SK-N-SH treated with all-trans-retinoic acid at 6 μM for 48 hours (cell line): ENCODE results near the gene BTBD8.

Experiments used
- CREB5 ChIP-seq: fragments of 250-450 bp; sonication (Bioruptor Pico); IDR thresholded peaks from 2 replicates; pipeline ENCODE4 v1.5.1; 2020; ENCODE audit warnings: low read depth, mild to moderate bottlenecking, moderate library complexity
- GLIS3 ChIP-seq: fragments of 250-450 bp; sonication (Bioruptor Pico); IDR thresholded peaks from 2 replicates; pipeline ENCODE4 v1.5.0; 2020; ENCODE audit warnings: mild to moderate bottlenecking, moderate library complexity
- OSR1 ChIP-seq: fragments of 250-450 bp; sonication (Bioruptor Pico); IDR thresholded peaks from 2 replicates; pipeline ENCODE4 v1.8.0; 2022; ENCODE audit warnings: moderate library complexity, mild to moderate bottlenecking, inconsistent platforms
- PPARA ChIP-seq: fragments of 250-450 bp; sonication (Bioruptor Pico); IDR thresholded peaks from 2 replicates; pipeline ENCODE4 v1.5.0; 2020; ENCODE audit warnings: mild to moderate bottlenecking, borderline replicate concordance
- ZNF565 ChIP-seq: fragments of 450-650 bp; formaldehyde crosslinking; conservative IDR thresholded peaks from 2 replicates; pipeline ENCODE4 v1.5.0; 2020; ENCODE audit warnings: low read depth, mild to moderate bottlenecking, moderate library complexity
- TF ChIP-seq, protein P1 (sequence below): fragments of 250-450 bp; sonication (Bioruptor Pico); IDR thresholded peaks from 2 replicates; pipeline ENCODE4 v1.8.0; 2020; ENCODE audit warnings: mild to moderate bottlenecking, moderate library complexity, borderline replicate concordance

DNA sequence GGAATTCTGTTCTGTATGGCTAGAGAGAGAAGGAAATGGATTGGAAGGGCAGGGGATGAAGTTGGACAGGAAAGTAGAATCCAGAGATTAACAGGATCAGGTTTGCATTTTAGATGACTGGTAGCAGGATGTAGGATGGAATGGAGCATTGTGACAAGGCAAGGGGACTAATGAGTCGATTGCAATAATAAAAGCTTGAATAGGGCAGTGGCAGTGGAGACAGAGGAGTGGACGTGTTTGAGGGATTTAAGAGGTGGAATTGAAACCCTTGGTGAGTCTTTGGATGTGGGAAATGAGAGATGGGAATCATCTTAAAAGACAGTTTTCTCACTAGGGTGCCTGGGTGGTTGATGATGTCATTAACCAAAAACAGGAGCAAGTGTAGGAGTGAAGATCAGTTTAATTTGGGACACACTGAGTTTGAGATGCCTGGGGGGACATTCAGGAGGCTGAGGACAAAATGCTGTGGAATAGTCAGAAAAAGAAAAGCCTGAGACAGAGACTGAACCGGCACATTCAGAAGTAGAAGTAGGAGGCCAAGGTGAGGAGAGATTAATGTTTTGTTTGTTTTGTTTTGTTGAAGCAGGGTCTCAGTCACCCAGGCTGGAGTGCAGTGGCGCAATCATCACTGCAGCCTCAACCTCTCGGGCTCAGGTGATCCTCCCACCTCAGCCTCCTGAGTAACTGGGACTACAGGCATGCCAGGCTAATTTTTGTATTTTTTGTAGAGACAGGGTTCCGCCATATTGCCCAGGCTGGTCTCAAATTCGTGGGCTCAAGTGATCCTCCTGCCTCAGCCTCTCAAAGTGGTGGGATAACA, 108.5 kb downstream of the BTBD8 start:
- TF ChIP-seq ZNF565 (no peak), PPARA (no peak), GLIS3 (CRISPR knock-in tag) (no peak), CREB5 (CRISPR knock-in tag) (no peak), OSR1 (CRISPR knock-in tag) (no peak)
- TF ChIP-seq, protein P1, sequence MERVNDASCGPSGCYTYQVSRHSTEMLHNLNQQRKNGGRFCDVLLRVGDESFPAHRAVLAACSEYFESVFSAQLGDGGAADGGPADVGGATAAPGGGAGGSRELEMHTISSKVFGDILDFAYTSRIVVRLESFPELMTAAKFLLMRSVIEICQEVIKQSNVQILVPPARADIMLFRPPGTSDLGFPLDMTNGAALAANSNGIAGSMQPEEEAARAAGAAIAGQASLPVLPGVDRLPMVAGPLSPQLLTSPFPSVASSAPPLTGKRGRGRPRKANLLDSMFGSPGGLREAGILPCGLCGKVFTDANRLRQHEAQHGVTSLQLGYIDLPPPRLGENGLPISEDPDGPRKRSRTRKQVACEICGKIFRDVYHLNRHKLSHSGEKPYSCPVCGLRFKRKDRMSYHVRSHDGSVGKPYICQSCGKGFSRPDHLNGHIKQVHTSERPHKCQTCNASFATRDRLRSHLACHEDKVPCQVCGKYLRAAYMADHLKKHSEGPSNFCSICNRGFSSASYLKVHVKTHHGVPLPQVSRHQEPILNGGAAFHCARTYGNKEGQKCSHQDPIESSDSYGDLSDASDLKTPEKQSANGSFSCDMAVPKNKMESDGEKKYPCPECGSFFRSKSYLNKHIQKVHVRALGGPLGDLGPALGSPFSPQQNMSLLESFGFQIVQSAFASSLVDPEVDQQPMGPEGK, result no peak
